Activated CD8-positive, alpha-beta memory T cell treated with anti-CD3 and anti-CD28 coated beads for 1 hour (primary cell): ENCODE measurements around the gene RCOR1.
"Not testable (repeated sequence)": the region's sequence is repeated elsewhere in the genome, so short reads cannot be mapped to it uniquely, and the experiment has no call there.

Experiments
- DNase-seq, 2 donors: peaks; one replicate each; pipeline ENCODE4 v3.0.0-alpha.2; 2020; ENCODE audit warnings: low read depth in 1 of 2; ENCODE audit errors: extremely low read depth in 1 of 2

RCOR1 gene

DNA sequence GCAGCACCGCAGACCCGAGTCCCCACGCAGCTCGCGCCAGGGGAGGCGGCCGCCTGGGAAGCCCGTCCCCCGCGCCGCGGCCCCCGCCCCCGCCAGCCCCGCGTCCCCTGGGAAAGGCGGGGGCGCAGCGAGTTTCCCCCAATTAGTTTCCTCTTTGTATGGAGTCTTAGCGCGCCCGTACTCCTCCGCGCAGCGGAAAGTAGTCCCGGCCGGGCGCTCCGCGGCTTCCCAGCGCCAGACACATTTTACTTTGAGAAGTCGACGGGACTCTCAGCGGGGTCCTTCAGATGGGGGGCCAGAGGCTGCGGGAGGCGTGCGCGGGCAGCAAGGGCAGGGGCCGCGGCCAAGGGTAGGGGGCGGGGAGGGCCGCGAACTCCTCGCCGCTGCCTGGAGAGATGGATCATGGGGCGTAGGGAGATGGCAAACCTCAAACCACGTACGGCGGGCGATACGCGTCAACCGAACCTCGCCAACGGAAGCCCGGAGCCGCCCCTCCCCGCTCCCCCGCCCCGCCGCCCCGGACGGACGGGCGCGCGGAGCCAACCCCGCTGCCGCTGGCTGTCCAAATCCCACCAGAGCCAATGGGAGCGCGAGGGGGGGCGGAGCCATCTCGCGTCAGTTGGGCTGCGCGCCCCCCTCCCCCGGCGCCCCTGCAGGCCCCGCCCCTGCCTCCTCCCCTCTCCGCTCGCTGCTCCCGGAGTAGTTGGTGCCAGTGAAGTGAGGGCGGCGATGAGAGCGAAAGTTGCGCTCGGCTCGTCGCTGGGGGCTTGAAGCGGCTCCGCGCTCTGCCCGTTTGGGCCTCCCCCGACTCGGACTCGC lies at the start of gene RCOR1:
Gene RCOR1 (plus strand): TSS at position 706 of the 819 bp plus-strand sequence. CDS start 238 bp downstream, outside the sequence.
- DNase-seq: peak; percentile 92 to 97

DNA sequence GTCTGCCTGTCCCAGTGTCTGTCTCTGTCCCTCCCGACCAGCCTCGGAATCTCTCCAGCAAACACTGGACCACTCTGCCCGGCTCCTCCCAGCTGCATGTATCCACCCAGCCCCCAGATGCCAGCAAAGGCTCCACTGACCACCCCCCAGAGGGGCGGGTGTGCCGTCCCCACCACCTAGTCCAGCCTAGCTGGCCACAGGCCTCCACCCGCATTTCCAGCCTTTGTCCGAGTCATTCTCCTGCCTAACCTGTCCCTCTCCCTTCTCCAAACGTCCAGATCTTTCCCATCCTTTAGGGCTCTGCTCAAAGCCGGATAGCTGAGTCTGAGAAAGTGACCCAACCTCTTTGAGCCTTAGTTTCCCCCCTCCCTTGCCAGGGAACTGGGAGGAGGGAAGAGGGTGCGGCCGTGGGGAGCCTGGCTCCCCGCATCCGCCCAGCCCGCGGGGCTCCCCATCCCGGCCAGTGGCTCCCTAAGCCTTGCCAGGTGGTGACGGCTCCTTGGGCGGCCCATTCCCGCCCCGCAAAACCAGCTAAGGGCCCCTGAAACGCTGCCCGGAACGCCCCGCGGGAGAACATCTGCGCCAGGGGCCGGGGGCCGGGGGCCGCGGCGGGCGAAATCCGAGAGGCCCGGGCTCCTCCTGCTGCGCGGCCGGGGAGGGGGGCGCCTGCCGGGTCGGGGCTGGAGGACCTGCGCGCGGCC lies 48.3 kb upstream of the RCOR1 start:
- no peak for DNase-seq

DNA sequence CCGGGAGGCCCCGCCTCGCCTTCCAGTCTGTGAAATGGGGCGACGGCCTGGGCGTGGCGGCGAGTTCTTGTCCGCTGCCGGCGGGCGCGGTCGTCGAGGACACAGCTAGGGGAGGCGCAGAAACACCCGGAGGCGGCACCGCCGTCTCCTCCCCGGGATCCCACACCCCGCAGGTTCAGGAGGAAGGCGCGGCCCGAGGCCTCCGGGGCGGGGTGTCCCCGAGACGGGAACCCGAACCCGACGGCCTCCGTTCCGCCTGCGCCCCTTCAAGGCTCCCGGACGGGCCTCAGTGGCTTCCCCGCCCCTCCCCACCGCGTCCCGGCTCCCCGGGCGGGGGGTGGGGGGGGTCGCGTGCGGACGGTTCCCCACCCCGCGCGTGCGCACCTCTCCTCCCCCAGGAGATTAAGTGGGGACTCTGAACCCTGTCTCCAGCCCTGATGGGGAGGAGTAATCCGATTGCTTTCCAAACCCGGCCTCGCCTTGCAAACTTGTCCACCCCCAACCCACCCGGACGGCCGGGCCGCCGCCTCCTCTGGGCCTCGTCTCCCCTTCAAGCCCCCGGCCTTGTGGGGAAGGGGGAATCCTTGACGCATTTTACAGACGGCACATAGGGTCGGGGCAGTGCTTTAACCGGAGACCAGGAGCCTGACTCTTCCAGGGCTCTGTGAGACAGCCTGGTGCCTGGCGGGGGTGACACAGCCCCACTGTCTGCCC lies 47.5 kb upstream of the RCOR1 start:
- DNase-seq: no peak

DNA sequence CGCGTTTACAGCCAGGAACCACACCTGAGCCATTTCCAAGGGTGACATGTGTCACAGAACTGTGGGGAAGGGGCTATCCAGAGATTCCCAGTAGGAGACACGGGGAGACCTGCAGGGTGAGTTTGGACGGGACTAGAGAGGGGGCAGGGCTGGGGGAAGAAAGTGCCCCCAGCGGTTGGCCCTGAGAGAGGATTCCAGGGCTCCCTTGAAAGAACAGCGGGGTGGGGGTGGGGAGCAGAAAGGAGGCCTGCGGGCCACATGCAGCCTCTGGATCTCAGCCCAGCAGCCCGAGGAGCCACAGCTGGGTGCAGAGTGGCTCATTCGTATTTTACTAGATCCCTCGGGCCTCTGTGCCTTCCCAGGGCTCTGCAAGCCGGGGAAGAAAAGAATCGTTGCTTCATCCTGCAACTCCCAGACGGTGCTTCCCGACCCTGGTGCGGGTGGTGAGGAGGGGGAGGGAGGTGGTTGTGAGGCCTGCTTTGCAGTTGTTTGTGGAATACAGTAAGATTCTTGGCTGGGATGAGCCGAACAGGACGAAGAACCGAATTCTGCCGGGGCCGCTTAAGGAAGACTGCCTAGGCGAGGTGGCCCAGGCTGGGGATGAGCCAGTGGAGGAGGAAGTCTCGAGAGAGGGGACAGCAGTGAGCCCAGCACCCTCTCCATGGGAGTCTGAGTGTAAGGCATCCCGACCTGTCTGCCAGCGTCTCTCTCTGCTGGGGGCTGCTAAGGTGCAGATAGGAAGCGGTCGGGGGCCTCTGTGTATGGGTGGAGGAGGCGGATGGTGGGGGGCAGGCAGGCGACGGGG lies 46.8 kb upstream of the RCOR1 start:
- no peak for DNase-seq

DNA sequence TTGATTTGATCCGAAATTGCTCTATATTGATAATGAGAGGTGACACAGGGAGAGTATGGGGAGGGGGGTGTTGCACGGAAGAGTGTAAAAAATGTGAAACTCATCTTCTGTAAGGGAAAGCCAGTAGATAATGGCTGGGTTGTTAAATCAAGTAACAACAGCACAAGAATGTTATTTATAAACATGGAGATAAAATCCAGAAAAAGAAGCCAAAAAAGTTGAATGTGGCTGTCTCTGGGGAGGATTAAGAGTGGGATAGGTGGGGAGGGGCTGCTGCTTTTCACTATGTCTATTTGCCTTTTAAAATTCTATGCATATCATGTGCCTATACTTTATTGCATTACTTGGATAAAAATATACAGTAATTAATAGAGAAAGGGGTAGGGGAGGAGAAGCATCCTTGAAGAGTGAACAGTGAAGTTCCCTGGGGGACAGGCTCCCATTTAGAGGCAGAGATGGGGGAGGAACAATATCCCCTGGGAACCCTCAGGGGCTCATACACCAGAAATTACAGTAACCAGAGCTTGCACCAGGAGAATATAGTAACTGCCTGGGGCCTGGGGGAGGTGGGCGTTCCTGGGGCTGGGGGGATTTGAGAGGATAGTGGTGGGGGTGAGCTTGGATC lies 43.7 kb upstream of the RCOR1 start:
- no peak for DNase-seq

DNA sequence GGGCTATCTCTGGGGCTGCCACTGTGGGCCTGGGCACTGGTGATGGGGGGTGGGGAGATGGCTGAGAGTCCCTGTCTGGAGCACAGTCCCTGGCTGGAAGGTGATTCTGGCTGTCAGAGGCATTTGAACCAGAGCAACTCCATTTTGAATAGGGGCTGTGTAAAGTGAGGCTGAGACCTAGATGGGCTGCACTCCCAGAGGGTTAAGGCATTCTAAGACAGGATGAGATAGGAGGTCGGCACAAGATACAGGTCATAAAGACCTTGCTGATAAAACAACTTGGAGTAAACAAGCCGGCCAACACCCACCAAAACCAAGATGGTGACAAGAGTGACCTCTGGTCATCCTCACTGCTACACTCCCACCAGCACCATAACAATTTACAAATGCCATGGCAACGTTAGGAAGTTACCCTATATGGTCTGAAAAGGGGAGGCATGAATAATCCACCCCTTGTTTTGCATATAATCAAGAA lies 41.5 kb upstream of the RCOR1 start:
- DNase-seq: not testable (repeated sequence)

DNA sequence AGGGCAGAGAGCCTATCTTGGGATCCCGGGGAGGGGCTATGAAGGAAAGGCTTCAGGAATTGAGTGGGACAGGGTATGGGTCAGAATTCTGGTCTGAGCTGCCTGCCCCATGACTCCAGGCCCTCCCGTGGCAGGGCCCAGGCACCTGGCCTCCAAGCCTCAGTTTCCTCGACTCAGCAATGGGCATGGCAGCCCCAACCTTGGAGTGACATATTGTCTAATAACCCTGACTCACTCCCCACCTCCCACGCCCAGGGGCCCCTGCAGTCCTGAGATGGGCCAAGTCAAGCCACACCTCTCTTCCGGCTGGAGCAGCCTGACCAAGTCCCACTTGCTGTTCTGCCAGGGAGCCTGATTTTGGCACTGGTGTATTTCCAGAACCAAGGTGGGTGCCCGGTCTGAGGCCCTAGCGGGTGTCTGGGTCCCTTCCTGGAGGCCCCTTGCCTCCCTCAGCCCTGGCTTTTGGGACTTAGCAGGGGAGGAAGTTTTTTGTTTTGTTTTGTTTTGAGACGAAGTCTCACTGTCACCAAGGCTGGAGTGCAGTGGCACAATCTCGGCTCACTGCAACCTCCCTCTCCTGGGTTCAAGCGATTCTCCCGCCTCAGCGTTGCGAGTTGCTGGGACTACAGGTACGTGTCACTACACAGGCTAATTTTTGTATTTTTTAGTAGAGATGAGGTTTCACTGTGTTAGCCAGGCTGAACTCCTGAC lies 40.3 kb upstream of the RCOR1 start:
- no peak for DNase-seq

DNA sequence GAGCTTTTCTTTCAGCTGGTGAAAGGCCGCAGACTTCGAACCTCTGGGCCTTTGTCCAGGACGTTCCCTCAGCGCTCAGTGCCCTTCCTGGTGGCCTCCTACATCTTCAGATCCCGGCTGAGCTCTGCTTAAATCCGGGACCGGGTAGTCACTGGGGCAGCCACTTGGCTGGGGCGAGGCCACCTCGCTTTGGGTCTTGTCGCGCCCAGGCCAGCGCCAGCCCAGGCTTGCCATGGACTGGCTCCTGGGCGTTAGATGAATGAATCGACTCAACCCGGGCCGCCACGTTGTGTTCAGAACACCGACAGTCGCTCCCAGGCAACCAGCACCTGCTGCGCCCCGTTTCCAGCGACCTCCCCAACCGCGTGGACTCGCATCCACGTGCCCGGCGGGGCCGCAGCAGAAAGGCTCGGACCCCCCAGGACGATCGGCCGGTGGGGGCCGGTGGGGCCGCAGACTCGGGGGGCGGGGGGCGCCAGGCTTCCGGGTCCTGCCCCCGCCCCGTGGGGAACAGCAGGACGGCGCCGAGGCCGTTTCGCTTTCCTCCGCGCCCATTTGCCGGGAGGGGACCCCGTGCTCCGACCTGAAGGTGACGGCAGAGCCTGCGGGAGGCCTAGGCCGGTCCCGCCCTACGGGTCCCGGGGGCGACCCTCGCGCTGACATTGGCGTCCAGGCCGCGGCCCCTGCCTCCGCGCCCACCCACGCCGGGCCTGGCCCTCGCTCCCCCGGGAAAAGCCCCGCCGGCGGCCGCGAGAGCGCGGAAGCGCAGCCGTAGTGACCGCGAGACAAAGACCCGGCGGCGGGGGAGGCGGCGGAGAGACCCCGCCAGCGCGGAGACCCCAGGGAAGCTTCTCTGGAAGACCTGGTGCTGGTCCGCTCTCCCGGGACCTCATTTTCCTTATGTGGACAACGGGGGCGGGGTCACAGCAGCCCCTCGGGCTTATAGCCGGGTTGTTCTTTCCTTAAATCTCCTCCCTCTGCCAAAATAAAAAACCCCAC lies 37.3 kb upstream of the RCOR1 start:
- DNase-seq: peak in 1 of 2 donors; percentile 45

DNA sequence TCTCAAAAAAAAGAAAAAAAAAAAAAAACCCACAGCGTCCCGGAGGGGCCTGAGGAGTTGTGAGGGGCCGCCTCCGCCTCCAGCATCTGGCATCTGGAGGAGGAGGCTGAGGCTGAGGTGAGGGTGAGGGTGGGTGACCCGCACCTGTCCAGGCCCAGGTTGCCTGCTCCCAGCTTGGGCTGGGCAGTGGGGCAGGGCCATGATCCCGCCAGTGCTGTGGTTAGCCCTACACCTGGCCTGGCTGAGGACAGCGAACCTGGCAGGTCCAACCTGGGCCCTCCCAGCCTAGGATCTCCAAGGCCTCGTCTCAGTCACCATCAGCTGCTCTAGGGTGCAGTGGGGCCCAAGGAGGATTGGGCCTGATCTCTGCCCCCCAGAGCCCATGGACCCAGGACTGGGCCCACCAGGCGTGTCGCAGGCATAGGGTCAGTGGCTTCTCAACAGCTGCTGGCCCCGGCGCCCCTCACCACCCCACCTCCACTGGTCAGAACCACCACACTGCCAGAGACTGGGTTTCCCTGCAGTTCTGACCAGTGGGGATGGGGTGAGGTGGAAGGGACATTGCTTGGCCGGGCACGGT lies 36.3 kb upstream of the RCOR1 start:
- no peak for DNase-seq

DNA sequence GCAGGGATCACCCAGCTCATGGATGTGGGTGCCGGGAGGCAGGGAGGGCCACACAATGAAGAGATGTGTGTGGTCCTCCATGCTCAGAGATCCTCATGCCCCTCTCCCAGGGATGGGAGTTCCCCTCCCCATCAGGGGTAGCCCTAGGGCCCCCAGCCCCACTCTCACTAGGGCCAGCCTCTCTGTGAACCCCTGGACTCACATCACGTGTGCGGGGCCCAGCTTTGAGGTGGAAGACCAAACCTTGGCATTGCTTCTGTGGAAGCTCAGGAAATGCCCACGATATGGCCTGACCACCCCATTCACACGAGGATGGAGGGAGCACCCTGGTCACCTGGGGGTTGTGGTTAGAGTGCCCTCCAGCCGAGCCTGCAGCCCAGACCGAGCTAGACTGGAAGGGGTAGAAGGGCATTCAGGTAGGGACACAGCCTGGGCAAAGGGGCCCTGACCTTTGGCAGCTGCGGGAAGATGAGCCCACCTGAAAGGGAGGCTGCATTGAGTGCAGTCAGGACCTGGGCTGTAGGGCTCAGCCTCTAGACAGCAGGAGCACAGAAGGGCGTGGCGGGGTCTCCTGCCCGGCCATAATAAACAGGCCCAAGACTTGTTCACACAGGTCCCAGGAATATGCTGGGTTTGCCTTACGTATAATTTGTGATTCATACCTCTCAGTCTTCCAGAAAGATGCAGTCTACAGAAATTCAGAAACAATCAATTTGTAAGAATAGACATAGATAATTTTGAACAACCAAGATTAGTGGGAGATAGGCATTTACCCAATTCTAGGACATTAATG lies 34.8 kb upstream of the RCOR1 start:
- DNase-seq: no peak

DNA sequence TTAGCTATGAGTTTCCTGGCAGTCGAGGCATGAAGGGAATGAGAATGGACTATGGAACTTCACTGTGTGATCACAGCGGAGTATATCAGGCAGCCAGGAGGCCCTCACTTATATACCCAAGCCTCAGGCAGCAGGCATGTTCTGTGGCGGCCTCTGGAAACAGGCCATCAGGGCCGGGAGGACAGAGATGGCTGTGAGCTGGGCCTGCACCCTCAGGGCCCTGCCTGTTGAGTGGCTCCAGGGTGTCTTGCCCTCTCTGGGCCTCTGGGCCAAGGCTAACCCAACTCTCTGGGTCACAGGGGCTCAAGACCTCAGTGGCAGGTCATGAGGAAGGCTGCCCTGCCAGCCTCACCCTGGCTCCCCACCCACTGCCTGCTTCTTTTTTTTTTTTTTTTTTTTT lies 33.9 kb upstream of the RCOR1 start:
- DNase-seq: no peak

DNA sequence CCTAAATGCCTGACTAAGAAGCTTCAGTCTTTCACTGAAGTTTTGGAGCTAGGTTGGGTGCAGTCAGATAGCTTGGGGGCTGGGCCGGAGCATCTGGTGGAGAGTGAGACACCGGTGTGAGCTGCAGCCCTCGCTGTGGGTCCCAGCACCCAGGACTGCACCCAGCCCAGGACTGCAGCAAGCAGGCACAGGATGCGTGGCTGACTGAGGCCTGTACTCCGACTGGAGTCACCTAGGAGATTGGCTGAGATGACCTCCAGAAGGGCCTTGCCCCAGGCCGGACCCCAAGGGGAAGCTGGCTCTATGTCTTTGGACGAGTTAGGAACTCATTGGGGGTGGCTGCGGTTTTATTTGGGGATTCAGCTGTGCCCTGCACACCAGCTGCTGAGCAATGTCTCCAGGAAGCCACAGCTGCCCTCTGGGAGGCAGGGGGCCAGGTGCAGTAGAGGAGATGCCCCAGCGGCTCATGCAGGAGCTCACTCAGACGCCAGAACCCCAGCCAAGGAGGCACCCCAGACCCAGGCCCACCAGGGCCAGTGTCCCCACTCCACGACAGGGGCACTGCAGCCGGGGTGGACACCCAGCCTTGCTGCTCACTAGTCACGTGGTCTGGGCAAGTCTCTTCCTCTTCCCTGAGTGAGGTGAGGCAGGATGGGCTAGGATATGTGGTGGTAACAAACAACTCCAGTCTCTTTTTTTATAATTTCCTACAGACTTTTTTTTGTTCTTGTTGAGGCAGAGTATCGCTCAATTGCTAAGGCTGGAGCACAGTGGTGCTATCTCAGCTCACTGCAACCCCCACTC lies 31.8 kb upstream of the RCOR1 start:
- DNase-seq: no peak

DNA sequence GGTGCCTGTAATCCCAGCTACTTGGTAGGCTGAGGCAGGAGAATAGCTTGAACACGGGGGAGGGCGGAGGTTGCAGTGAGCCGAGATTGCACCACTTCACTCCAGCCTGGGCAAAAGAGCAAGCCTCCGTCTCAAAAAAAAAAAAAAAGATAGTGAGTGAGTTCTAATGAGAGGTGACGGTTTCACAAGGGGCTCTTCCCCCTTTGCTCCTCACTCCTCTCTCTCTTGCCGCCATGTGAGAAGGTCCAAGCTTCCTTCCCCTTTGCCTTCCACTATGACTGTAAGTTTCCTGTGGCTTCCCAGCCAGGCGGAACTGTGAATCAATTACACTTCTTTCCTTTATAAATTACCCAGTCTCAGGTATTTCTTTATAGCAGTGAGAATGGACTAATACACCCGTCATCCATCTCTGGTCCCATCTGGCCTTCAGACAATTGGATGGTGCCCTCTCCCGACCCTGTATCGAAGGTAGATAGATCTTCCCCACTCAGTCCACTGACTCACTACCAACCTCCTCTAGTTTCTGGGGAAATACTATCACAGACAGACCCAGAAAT lies 27.0 kb upstream of the RCOR1 start:
- no peak for DNase-seq

DNA sequence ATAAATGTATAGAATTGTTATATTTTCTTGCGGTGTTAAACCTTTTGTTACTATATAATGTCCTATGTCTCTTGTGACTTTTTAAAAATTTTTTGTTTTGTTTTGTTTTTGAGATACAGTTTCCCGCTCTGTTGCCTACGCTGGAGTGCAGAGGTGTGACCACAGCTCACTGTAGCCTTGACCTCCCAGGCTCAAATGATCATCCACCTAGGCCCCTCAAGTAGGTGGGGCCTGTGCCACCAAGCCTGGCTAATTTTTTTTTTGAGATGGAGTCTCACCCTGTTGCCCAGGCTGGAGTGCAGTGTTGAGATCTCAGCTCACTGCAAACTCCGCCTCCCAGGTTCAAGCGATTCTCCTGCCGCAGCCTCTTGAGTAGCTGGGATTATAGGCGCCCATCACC lies 26.5 kb upstream of the RCOR1 start:
- DNase-seq: no peak

DNA sequence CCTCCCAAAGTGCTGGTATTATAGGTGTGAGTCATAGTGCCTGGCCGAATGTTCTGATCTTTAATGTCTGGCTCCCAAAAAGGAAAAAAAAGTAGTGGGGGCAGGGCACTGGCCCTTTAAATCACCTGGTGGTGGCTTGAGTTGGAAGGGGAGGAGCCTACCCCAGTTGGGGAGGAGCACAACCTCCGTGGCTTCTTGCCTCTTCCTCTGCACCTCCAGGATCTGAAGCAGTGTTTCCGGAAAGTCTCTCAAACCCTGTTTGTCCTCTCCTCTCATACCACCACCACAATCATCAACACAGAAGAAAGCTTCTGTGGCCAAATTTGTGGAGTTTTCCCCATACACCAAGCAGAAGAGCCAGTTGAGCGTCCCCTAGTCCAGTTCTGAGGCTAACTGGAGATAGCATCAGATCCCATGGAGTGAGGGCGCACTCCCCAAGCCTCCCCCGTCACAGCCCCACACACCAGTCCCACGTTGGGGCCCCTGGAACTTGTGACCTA lies 24.3 kb upstream of the RCOR1 start:
- peak in 1 of 2 donors; percentile 17 for DNase-seq
